Memory B cell (primary cell): Measurements from ENCODE around the gene FKBP1A.

Experiments used
- ATAC-seq: fragments of 150-1000 bp; cut with Tn5 transposase; 2 replicates; pipeline ENCODE4 v1.10.0; 2021; ENCODE audit warnings: low read depth, mild to moderate bottlenecking, moderate library complexity
- DNase-seq, 2 donors: peaks; one replicate each; pipeline ENCODE4 v3.0.0; 2022; ENCODE audit warnings: low spot score in 2 of 2
- H3K27ac Mint-ChIP-seq: one replicate; pipeline ENCODE4 v1.8.0; 2022; ENCODE audit warnings: mild to moderate bottlenecking, moderate library complexity, mixed read lengths
- H3K27me3 Mint-ChIP-seq: one replicate; pipeline ENCODE4 v1.8.0; 2022; ENCODE audit warnings: mixed read lengths
- H3K36me3 Mint-ChIP-seq: one replicate; pipeline ENCODE4 v1.8.0; 2022; ENCODE audit warnings: mild to moderate bottlenecking, mixed read lengths
- H3K4me1 Mint-ChIP-seq: one replicate; pipeline ENCODE4 v1.8.0; 2022; ENCODE audit warnings: mixed read lengths
- H3K4me3 Mint-ChIP-seq: one replicate; pipeline ENCODE4 v1.8.0; 2022; ENCODE audit warnings: mild to moderate bottlenecking, moderate library complexity, mixed read lengths
- H3K9me3 Mint-ChIP-seq: one replicate; pipeline ENCODE4 v1.8.0; 2022; ENCODE audit warnings: mixed read lengths

FKBP1A gene

GRCh38 chr20:1323830-1324597 is 68.8 kb downstream of the FKBP1A start:
- Mint-ChIP-seq H3K4me3 (no peak overlapping the region), H3K27me3 (no peaks in the 10 kb centered on the region), H3K9me3 (no peaks in the 10 kb centered on the region), H3K27ac (no peak overlapping the region), H3K36me3 (no peaks in the 10 kb centered on the region), H3K4me1 (peaks cover 9% of the 10 kb centered on the region)
- no peak for DNase-seq
- ATAC-seq, result no peak

- no peak for DNase-seq
- Mint-ChIP-seq H3K27me3 (no peaks in the 10 kb centered on the region), H3K4me1 (peaks cover 9% of the 10 kb centered on the region), H3K4me3 (no peak overlapping the region), H3K9me3 (no peaks in the 10 kb centered on the region), H3K36me3 (no peaks in the 10 kb centered on the region), H3K27ac (peak overlapping the region; percentile 58)
- ATAC-seq, result no peak
Measured at GRCh38 chr20:1323256-1323655, 69.6 kb downstream of the FKBP1A start.

GRCh38 chr20:1322511-1323245 is 70.2 kb downstream of the FKBP1A start:
- DNase-seq, result no peak
- Mint-ChIP-seq H3K27ac (peak overlapping the region; percentile 58), H3K9me3 (no peaks in the 10 kb centered on the region), H3K27me3 (no peaks in the 10 kb centered on the region), H3K4me1 (peaks cover 4% of the 10 kb centered on the region), H3K4me3 (no peak overlapping the region), H3K36me3 (no peaks in the 10 kb centered on the region)
- ATAC-seq, result no peak

GRCh38 chr20:1321654-1321939 is 71.3 kb downstream of the FKBP1A start:
- Mint-ChIP-seq H3K4me3 (no peak overlapping the region), H3K27me3 (no peaks in the 10 kb centered on the region), H3K9me3 (no peaks in the 10 kb centered on the region), H3K27ac (no peak overlapping the region), H3K36me3 (no peaks in the 10 kb centered on the region), H3K4me1 (no peaks in the 10 kb centered on the region)
- no peak for ATAC-seq
- DNase-seq, result no peak

GRCh38 chr20:1320902-1321653 is 71.8 kb downstream of the FKBP1A start:
- Mint-ChIP-seq H3K4me3 (no peak overlapping the region), H3K4me1 (no peaks in the 10 kb centered on the region), H3K27ac (no peak overlapping the region), H3K36me3 (no peaks in the 10 kb centered on the region), H3K27me3 (no peaks in the 10 kb centered on the region), H3K9me3 (no peaks in the 10 kb centered on the region)
- DNase-seq, result no peak
- no peak for ATAC-seq

GRCh38 chr20:1320016-1320415 is 72.8 kb downstream of the FKBP1A start:
- Mint-ChIP-seq H3K4me1 (no peaks in the 10 kb centered on the region), H3K27me3 (no peaks in the 10 kb centered on the region), H3K27ac (no peak overlapping the region), H3K4me3 (no peak overlapping the region), H3K36me3 (no peaks in the 10 kb centered on the region), H3K9me3 (no peaks in the 10 kb centered on the region)
- DNase-seq (no peak), ATAC-seq (no peak)

GRCh38 chr20:1319462-1319861 is 73.4 kb downstream of the FKBP1A start:
- no peaks in the 10 kb centered on the region for H3K4me1 Mint-ChIP-seq
- ATAC-seq, result no peak
- no peak overlapping the region for H3K4me3 Mint-ChIP-seq
- DNase-seq, result no peak
- H3K36me3 Mint-ChIP-seq, result no peaks in the 10 kb centered on the region
- no peak overlapping the region for H3K27ac Mint-ChIP-seq
- no peaks in the 10 kb centered on the region for H3K27me3 Mint-ChIP-seq
- no peaks in the 10 kb centered on the region for H3K9me3 Mint-ChIP-seq

GRCh38 chr20:1319051-1319450 is 73.8 kb downstream of the FKBP1A start:
- ATAC-seq, result no peak
- H3K27ac Mint-ChIP-seq, result no peak overlapping the region
- no peaks in the 10 kb centered on the region for H3K36me3 Mint-ChIP-seq
- no peak overlapping the region for H3K4me3 Mint-ChIP-seq
- DNase-seq, result no peak
- no peaks in the 10 kb centered on the region for H3K9me3 Mint-ChIP-seq
- H3K27me3 Mint-ChIP-seq, result no peaks in the 10 kb centered on the region
- no peaks in the 10 kb centered on the region for H3K4me1 Mint-ChIP-seq
